ENCODE data around the gene PPP2R2C.

Gene PPP2R2C

GRCh38 chr4:6277935-6278800 lies 194.2 kb downstream of the PPP2R2C start:
- no peak for DNase-seq

- no peak for DNase-seq
These were observed 195.1 kb downstream of the PPP2R2C start for GRCh38 chr4:6277139-6277802.

- DNase-seq, result no peak
These were observed 196.3 kb downstream of the PPP2R2C start for GRCh38 chr4:6275898-6276806.

- DNase-seq, result no peak
These were observed 197.1 kb downstream of the PPP2R2C start for GRCh38 chr4:6275351-6275750.

GRCh38 chr4:6273661-6273990 lies 198.8 kb downstream of the PPP2R2C start:
- no peak for DNase-seq

GRCh38 chr4:6272863-6273660 lies 199.4 kb downstream of the PPP2R2C start:
- no peak for DNase-seq

DNA sequence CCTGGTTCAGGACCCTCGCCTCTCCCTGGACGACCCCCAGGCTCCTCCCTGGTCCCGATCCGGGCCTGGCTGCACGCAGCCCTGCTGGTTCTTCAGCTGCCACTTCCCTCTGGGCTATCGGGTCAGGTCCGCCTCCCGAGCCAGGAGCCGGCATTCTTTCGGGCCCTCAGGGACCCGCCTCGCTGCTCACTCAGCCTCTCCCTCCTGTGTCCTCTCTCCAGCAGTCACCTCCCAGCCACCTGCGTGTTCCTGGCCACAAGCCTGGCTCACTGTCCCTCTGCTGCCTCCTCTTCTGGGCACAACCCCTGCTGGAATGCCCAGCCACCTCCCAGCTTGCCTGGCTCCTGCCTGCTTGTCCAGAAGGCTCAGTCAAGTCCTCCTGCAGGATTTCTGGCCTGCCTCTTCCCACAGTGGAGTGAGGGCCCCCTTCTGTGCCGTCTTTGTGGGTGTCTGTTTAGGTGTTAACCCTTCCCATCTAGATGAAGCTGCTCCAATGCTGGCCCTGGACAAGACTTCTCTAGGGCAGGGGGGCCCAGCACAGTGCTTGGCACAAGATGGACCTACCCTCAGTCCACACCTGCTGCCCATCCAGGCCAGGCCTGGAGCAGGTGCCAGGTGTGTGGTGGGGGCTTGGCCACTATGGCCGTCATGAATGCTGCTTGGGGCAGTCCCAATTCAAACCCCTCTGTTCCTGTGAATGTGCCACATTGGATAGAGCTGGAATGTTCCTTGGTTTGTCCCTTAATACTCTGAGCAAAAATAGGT lies 200.5 kb downstream of the PPP2R2C start:
- DNase-seq, result no peak

- no peak for DNase-seq
These were observed 201.2 kb downstream of the PPP2R2C start for GRCh38 chr4:6271206-6271605.

DNA sequence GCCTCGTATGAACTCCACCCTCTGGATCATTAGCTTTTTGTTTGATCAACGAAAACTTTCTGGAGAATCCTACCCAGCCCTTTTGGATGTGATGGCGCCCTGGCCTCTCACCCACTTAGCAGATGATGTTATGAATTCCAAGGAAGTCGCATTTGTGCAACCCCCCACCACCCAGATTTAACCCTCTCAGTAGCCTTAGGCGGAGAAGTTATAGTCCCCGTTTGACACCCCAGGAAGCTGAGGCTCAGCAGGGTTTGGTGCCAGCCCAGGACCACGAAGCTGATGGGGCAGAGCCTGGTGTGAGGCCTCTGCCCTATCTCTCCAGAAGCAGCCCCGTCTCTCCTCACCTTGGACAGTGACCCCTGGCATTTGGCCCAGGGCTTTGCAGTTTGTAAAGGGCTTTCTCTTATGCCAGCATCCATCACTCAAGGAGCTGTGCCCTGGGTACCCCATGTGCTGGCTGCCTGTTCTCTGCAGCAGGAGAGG lies 201.7 kb downstream of the PPP2R2C start:
- DNase-seq, result peak in 1 of 6 experiments; percentile 47

Data from stimulated activated naive CD4-positive, alpha-beta T cell (primary cell).